IPS-NIHi11 (cell line): ENCODE results near the gene TET2.

Source experiments
- DNase-seq: peaks from one replicate; pipeline ENCODE4 v3.0.0; 2012; ENCODE audit warnings: mixed read lengths, low spot score

TET2 gene

GRCh38 chr4:105146276-105147015 is at the start of gene TET2:
Gene TET2 (plus strand): TSS chr4:105146876. CDS start chr4:105233943, 87,067 bp downstream.
- peak; percentile 73 for DNase-seq

- DNase-seq = no peak
These were observed 44.7 kb upstream of the TET2 start for GRCh38 chr4:105102016-105102415.

- no peak for DNase-seq
These were observed 40.2 kb upstream of the TET2 start for GRCh38 chr4:105106426-105106825.

GRCh38 chr4:105107095-105107856 is 39.4 kb upstream of the TET2 start:
- no peak for DNase-seq

GRCh38 chr4:105108971-105109370 is 37.7 kb upstream of the TET2 start:
- DNase-seq = no peak

GRCh38 chr4:105112274-105112673 is 34.4 kb upstream of the TET2 start:
- DNase-seq = no peak

- no peak for DNase-seq
These were observed 32.9 kb upstream of the TET2 start for GRCh38 chr4:105113800-105114199.

GRCh38 chr4:105116616-105117319 is 29.9 kb upstream of the TET2 start:
- DNase-seq = no peak

- no peak for DNase-seq
These were observed 27.3 kb upstream of the TET2 start for GRCh38 chr4:105119356-105119755.

- no peak for DNase-seq
These were observed 26.1 kb upstream of the TET2 start for GRCh38 chr4:105120626-105121025.

GRCh38 chr4:105122350-105122749 is 24.3 kb upstream of the TET2 start:
- DNase-seq = peak; percentile 37

GRCh38 chr4:105126311-105127169 is 20.1 kb upstream of the TET2 start:
- no peak for DNase-seq

- no peak for DNase-seq
These were observed 19.6 kb upstream of the TET2 start for GRCh38 chr4:105127170-105127445.

GRCh38 chr4:105128208-105128607 is 18.5 kb upstream of the TET2 start:
- no peak for DNase-seq

- DNase-seq = no peak
These were observed 17.2 kb upstream of the TET2 start for GRCh38 chr4:105129286-105130040.

- DNase-seq = no peak
These were observed 15.7 kb upstream of the TET2 start for GRCh38 chr4:105130945-105131344.

- no peak for DNase-seq
These were observed 12.7 kb upstream of the TET2 start for GRCh38 chr4:105133976-105134375.

GRCh38 chr4:105135785-105136184 is 10.9 kb upstream of the TET2 start:
- no peak for DNase-seq

- no peak for DNase-seq
These were observed 9.4 kb upstream of the TET2 start for GRCh38 chr4:105137121-105137875.

- no peak for DNase-seq
These were observed 7.0 kb upstream of the TET2 start for GRCh38 chr4:105139646-105140045.
